HFFc6 (cell line): ENCODE data around the gene RAP1GAP2. TPM values are rescaled to one million over a fixed set of nuclear protein-coding genes. Genes with fewer than 3 reads are reported as not detected.

Experiments used
- DNase-seq: peaks from one replicate; pipeline ENCODE4 v3.0.0-alpha.2; 2018
- H3K27ac Mint-ChIP-seq: 2 replicates; pipeline ENCODE4 v1.8.0; 2020; ENCODE audit warnings: mild to moderate bottlenecking, mixed read lengths
- H3K27me3 Mint-ChIP-seq: 2 replicates; pipeline ENCODE4 v1.8.0; 2021; ENCODE audit warnings: mild to moderate bottlenecking, moderate library complexity, mixed read lengths; ENCODE audit not compliant: insufficient read depth
- H3K36me3 Mint-ChIP-seq: 2 replicates; pipeline ENCODE4 v1.8.0; 2021; ENCODE audit warnings: low read depth, mixed read lengths
- H3K4me1 Mint-ChIP-seq: 2 replicates; pipeline ENCODE4 v1.8.0; 2020; ENCODE audit warnings: low read depth, mixed read lengths
- H3K4me3 Mint-ChIP-seq: 2 replicates; pipeline ENCODE4 v1.8.0; 2020; ENCODE audit warnings: mild to moderate bottlenecking, moderate library complexity, mixed read lengths
- H3K9me3 Mint-ChIP-seq: 2 replicates; pipeline ENCODE4 v1.8.0; 2020; ENCODE audit warnings: mild to moderate bottlenecking, mixed read lengths
- total RNA-seq, 6 experiments: library from RNA; stranded (reverse); fragmentation: NEBNext Ultra II Directional; extraction: Animal tissue kit (Norgen Biotek cat#: 25700); gene quantifications; 2 replicates in 1 of 6; 3 replicates in 5 of 6; pipeline ENCODE4 v1.2.3, GENCODE V29; 2021
- TF ChIP-seq, protein P1 (sequence below): fragments of 200-600 bp; sonication (generic); IDR thresholded peaks from 2 replicates; pipeline ENCODE4 v1.5.0; 2021; ENCODE audit warnings: antibody characterized with exemption, mild to moderate bottlenecking

Gene RAP1GAP2
- total RNA-seq, 6 experiments from 2014 or later = 7.9 to 27.4 (median 23.9) TPM

DNA sequence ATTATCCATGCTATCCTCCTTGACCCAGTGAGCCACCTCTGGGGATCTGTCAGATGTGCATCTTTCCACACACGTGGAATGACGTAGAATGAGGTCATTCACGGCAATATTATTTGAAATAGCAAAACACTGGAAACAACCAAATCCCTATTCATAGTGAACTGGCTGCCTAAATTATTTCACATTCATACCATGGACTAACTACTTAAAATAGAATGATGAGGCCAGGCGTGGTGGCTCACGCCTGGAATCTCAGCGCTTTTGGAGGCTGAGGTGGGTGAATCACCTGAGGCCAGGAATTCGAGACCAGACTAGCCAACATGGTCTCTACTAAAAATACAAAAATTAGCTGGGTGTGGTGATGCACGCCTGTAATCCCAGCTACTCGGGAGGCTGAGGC, 75.5 kb downstream of the RAP1GAP2 start:
- Mint-ChIP-seq H3K27ac (no peak overlapping the region; the same call in 1 of the 2 replicates), H3K4me1 (peaks cover 39% of the 10 kb centered on the region), H3K4me3 (no peak overlapping the region), H3K27me3 (no peaks in the 10 kb centered on the region; the same call in 1 of the 2 replicates), H3K36me3 (peaks cover 6% of the 10 kb centered on the region; the same call in 1 of the 2 replicates), H3K9me3 (no peaks in the 10 kb centered on the region)
- no peak for DNase-seq
- TF ChIP-seq, protein P1, sequence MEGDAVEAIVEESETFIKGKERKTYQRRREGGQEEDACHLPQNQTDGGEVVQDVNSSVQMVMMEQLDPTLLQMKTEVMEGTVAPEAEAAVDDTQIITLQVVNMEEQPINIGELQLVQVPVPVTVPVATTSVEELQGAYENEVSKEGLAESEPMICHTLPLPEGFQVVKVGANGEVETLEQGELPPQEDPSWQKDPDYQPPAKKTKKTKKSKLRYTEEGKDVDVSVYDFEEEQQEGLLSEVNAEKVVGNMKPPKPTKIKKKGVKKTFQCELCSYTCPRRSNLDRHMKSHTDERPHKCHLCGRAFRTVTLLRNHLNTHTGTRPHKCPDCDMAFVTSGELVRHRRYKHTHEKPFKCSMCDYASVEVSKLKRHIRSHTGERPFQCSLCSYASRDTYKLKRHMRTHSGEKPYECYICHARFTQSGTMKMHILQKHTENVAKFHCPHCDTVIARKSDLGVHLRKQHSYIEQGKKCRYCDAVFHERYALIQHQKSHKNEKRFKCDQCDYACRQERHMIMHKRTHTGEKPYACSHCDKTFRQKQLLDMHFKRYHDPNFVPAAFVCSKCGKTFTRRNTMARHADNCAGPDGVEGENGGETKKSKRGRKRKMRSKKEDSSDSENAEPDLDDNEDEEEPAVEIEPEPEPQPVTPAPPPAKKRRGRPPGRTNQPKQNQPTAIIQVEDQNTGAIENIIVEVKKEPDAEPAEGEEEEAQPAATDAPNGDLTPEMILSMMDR = no peak

DNA sequence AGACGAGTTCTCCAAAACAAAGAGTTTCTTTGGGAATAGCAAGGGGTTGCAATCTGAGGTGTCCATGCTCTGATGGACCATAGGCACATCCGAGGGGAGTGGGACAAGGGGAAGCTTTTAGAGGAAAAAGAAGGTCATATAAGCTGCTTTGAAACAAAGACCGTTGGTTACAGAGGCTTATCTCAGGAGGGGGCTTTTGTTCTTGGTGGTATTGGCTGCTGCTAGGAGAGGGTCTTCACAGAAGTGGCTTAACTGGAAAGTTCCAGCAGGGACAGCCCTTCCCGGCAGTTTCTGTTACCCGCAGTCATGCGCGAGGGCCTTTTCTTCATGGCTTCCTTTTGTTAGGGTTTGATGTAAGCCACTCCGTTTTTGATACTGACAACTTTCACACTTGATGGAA, 76.0 kb downstream of the RAP1GAP2 start:
- peaks cover 35% of the 10 kb centered on the region for H3K4me1 Mint-ChIP-seq

DNA sequence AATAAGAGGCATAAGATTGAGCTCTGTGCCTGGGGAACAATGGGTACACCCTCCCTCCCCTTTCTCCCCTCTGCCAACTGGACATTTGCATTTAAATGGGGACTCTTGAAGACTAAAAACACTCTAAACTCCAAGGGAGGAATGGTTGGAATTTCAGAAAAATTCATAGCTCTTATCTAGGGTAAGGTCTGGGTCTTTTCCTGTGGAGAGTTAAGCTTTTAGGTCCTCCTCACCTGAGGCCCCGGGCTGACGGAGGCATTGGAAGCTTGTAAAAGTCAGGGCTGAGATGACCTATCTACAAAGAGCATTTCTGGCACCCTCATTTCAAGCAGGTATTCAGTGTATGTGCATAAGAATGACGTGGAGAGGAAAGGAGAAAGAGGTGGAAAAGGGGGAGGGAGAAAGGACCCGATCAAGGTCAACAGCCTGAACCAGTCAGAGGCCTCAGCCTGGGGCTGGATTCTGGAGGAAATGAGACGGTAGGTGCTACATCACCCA, 78.0 kb downstream of the RAP1GAP2 start:
- H3K9me3 Mint-ChIP-seq = no peaks in the 10 kb centered on the region; the same call in 1 of the 2 replicates
- no peak for DNase-seq
- H3K27ac Mint-ChIP-seq = peak overlapping the region; percentile 52
- H3K36me3 Mint-ChIP-seq = peaks cover 6% of the 10 kb centered on the region; the same call in 1 of the 2 replicates
- H3K27me3 Mint-ChIP-seq = no peaks in the 10 kb centered on the region; the same call in none of the 2 replicates
- H3K4me1 Mint-ChIP-seq = peaks cover 23% of the 10 kb centered on the region
- TF ChIP-seq, protein P1 = no peak
- H3K4me3 Mint-ChIP-seq = 0 out of 2 replicates have a peak overlapping the region, but pooled peaks have one; percentile 3

More for the DNA sequence above, 76.0 kb downstream of the RAP1GAP2 start:
- no peak overlapping the region for H3K27ac Mint-ChIP-seq
- DNase-seq = no peak
- no peaks in the 10 kb centered on the region; the same call in 1 of the 2 replicates for H3K27me3 Mint-ChIP-seq
- H3K4me3 Mint-ChIP-seq = no peak overlapping the region
- peaks cover 6% of the 10 kb centered on the region; the same call in 1 of the 2 replicates for H3K36me3 Mint-ChIP-seq
- H3K9me3 Mint-ChIP-seq = no peaks in the 10 kb centered on the region
- TF ChIP-seq, protein P1 = no peak

DNA sequence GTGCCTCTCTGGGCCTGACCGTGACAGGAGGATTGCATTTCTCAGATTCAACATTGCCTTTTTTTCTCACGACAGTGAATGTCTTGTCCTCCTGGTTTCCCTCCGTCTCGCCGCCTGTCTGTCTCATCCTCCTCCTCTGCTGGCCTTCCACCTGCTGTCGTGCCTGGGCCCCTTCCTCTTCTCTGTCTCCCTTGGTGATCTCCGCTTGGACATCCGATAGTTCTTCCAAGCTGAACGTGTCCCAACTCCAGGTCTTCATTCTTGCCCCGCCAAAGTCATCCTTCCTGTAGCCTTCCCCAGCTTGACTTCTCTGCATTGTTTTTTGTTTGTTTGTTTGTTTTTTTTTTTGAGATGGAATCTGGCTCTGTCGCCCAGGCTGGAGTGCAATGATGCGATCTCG, 79.4 kb downstream of the RAP1GAP2 start:
- no peak overlapping the region for H3K27ac Mint-ChIP-seq
- TF ChIP-seq, protein P1 = no peak
- DNase-seq = no peak
- no peaks in the 10 kb centered on the region; the same call in 1 of the 2 replicates for H3K9me3 Mint-ChIP-seq
- H3K36me3 Mint-ChIP-seq = peaks cover 6% of the 10 kb centered on the region; the same call in 1 of the 2 replicates
- peaks cover 23% of the 10 kb centered on the region for H3K4me1 Mint-ChIP-seq
- H3K4me3 Mint-ChIP-seq = no peak overlapping the region
- peaks cover 5% of the 10 kb centered on the region for H3K27me3 Mint-ChIP-seq

DNA sequence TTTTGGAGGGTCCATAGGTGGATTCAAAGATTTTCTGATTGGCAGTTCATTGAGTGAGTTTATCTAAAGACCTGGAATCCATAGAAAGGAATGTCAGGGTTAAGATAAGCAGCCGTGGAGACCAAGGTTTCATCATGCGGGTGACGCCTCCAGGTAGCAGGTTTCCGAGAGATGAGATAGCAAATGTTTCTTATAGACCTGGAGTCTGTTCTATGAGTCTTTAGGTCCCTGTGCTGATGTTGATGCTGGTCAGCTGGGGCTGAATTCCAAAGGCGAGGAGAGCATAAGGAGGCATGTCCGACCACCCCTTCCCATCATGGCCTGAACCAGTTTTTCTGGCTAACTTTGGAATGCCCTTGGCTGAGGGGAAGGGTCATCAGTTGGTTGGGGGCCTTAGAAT, 80.2 kb downstream of the RAP1GAP2 start:
- H3K27ac Mint-ChIP-seq = no peak overlapping the region
- peaks cover 6% of the 10 kb centered on the region; the same call in 1 of the 2 replicates for H3K36me3 Mint-ChIP-seq
- DNase-seq = no peak
- TF ChIP-seq, protein P1 = no peak
- H3K4me1 Mint-ChIP-seq = peaks cover 17% of the 10 kb centered on the region
- no peak overlapping the region for H3K4me3 Mint-ChIP-seq
- no peaks in the 10 kb centered on the region; the same call in 1 of the 2 replicates for H3K9me3 Mint-ChIP-seq
- peaks cover 5% of the 10 kb centered on the region for H3K27me3 Mint-ChIP-seq
